SK-N-SH treated with all-trans-retinoic acid at 6 μM for 48 hours (cell line): Measurements from ENCODE around the gene C1orf198.
A peak's percentile ranks its signal among the peaks of the same experiment; 100 is the strongest.

ENCODE experiments used
- ATAC-seq: fragments of 200-7000 bp; cut with Tn5 transposase; 3 replicates; pipeline ENCODE4 v1.9.1; 2020; ENCODE audit warnings: mild to moderate bottlenecking, moderate library complexity
- ARNTL ChIP-seq: fragments of 450-650 bp; formaldehyde crosslinking; IDR thresholded peaks from 2 replicates; pipeline ENCODE4 v1.5.0; 2020; ENCODE audit warnings: low read depth, mild to moderate bottlenecking, moderate library complexity, borderline replicate concordance
- BACH2 ChIP-seq: fragments of 250-450 bp; sonication (Bioruptor Pico); IDR thresholded peaks from 2 replicates; pipeline ENCODE4 v1.9.0; 2021; ENCODE audit warnings: mild to moderate bottlenecking, borderline replicate concordance
- CSDC2 ChIP-seq: fragments of 250-450 bp; sonication (Bioruptor Pico); IDR thresholded peaks from 2 replicates; pipeline ENCODE4 v1.5.0; 2020; ENCODE audit warnings: mild to moderate bottlenecking, moderate library complexity
- ESRRG ChIP-seq: fragments of 250-450 bp; sonication (Bioruptor Pico); IDR thresholded peaks from 2 replicates; pipeline ENCODE4 v1.6.1; 2021; ENCODE audit warnings: mild to moderate bottlenecking
- GLIS3 ChIP-seq: fragments of 250-450 bp; sonication (Bioruptor Pico); IDR thresholded peaks from 2 replicates; pipeline ENCODE4 v1.5.0; 2020; ENCODE audit warnings: mild to moderate bottlenecking, moderate library complexity
- ISL1 ChIP-seq: fragments of 250-450 bp; sonication (Bioruptor Pico); IDR thresholded peaks from 2 replicates; pipeline ENCODE4 v2.1.2; 2022; ENCODE audit warnings: mild to moderate bottlenecking, moderate library complexity
- OSR1 ChIP-seq: fragments of 250-450 bp; sonication (Bioruptor Pico); IDR thresholded peaks from 2 replicates; pipeline ENCODE4 v1.8.0; 2022; ENCODE audit warnings: moderate library complexity, mild to moderate bottlenecking, inconsistent platforms
- PPARA ChIP-seq: fragments of 250-450 bp; sonication (Bioruptor Pico); IDR thresholded peaks from 2 replicates; pipeline ENCODE4 v1.5.0; 2020; ENCODE audit warnings: mild to moderate bottlenecking, borderline replicate concordance
- RARB ChIP-seq: fragments of 250-450 bp; sonication (Bioruptor Pico); IDR thresholded peaks from 2 replicates; pipeline ENCODE4 v1.8.0; 2021; ENCODE audit warnings: mild to moderate bottlenecking, moderate library complexity
- SNAI2 ChIP-seq: fragments of 250-450 bp; sonication (Bioruptor Pico); IDR thresholded peaks from 2 replicates; pipeline ENCODE4 v1.5.0; 2020; ENCODE audit warnings: mild to moderate bottlenecking, moderate library complexity
- TCF4 ChIP-seq: fragments of 250-450 bp; sonication (Bioruptor Pico); IDR thresholded peaks from 2 replicates; pipeline ENCODE4 v1.8.0; 2021; ENCODE audit warnings: mild to moderate bottlenecking, moderate library complexity, borderline replicate concordance
- TOX ChIP-seq: fragments of 250-450 bp; sonication (Bioruptor Pico); IDR thresholded peaks from 2 replicates; pipeline ENCODE4 v1.8.0; 2021; ENCODE audit warnings: mild to moderate bottlenecking, moderate library complexity, borderline replicate concordance
- ZC3H10 ChIP-seq: fragments of 250-450 bp; sonication (Bioruptor Pico); IDR thresholded peaks from 2 replicates; pipeline ENCODE4 v1.5.1; 2021; ENCODE audit warnings: mild to moderate bottlenecking, moderate library complexity
- ZFP3 ChIP-seq: fragments of 250-450 bp; sonication (Bioruptor Pico); IDR thresholded peaks from 2 replicates; pipeline ENCODE4 v1.5.0; 2020; ENCODE audit warnings: mild to moderate bottlenecking, moderate library complexity
- ZFP30 ChIP-seq: fragments of 450-650 bp; formaldehyde crosslinking; IDR thresholded peaks from 2 replicates; pipeline ENCODE4 v1.5.0; 2022; ENCODE audit warnings: mild to moderate bottlenecking, moderate library complexity
- ZNF565 ChIP-seq: fragments of 450-650 bp; formaldehyde crosslinking; conservative IDR thresholded peaks from 2 replicates; pipeline ENCODE4 v1.5.0; 2020; ENCODE audit warnings: low read depth, mild to moderate bottlenecking, moderate library complexity
- ZNF70 ChIP-seq: fragments of 450-650 bp; formaldehyde crosslinking; IDR thresholded peaks from 2 replicates; pipeline ENCODE4 v1.5.0; 2020; ENCODE audit warnings: mild to moderate bottlenecking, moderate library complexity
- ZNF8 ChIP-seq: fragments of 450-650 bp; formaldehyde crosslinking; IDR thresholded peaks from 2 replicates; pipeline ENCODE4 v1.5.0; 2020; ENCODE audit warnings: mild to moderate bottlenecking, moderate library complexity
- TF ChIP-seq, protein P1 (sequence below): fragments of 250-450 bp; sonication (Bioruptor Pico); IDR thresholded peaks from 2 replicates; pipeline ENCODE4 v1.8.0; 2021; ENCODE audit warnings: low read depth, mild to moderate bottlenecking, moderate library complexity, borderline replicate concordance
- TF ChIP-seq, protein P2 (sequence below): fragments of 250-450 bp; sonication (Bioruptor Pico); IDR thresholded peaks from 2 replicates; pipeline ENCODE4 v1.5.0; 2020; ENCODE audit warnings: mild to moderate bottlenecking, moderate library complexity
- TF ChIP-seq, protein P3 (sequence below): fragments of 250-450 bp; sonication (Bioruptor Pico); IDR thresholded peaks from 2 replicates; pipeline ENCODE4 v1.5.1; 2020; ENCODE audit warnings: low read depth, mild to moderate bottlenecking, moderate library complexity

The C1orf198 gene, protein sequence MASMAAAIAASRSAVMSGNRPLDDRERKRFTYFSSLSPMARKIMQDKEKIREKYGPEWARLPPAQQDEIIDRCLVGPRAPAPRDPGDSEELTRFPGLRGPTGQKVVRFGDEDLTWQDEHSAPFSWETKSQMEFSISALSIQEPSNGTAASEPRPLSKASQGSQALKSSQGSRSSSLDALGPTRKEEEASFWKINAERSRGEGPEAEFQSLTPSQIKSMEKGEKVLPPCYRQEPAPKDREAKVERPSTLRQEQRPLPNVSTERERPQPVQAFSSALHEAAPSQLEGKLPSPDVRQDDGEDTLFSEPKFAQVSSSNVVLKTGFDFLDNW

DNA sequence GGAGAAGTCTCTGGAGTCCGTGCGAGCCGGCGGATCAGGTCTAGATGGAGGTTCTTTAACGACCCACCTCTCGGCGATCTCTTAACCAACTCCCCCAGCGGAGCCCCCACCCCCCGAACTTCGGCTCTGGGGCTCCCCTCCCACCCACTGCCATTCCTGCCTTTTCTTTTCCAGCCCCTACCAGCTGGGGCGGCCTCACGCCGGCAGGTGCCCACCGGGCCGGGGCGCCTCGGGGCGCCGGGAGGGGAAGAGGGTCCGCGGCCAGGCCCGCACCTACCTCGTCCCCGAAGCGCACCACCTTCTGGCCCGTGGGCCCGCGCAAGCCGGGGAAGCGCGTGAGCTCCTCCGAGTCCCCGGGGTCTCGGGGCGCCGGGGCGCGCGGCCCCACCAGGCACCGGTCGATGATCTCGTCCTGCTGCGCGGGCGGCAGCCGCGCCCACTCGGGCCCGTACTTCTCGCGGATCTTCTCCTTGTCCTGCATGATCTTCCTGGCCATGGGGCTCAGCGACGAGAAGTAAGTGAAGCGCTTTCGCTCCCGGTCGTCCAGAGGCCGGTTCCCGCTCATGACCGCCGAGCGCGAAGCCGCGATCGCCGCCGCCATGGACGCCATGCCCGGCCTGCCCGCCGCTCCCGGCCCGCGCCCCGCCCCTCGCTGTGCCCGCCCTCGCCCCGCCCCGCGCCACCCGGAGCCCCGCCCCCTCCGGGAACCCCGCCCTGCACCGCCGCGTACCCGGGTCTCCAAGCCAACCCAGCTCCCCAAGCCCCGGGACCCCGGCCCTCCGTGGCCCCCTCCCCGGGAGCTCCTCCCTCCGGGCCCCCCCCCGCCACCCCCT, at the start of gene C1orf198:
Gene C1orf198 (minus strand): TSS at position 619 of the 833 bp plus-strand sequence. CDS start 9 bp downstream, at position 610.
- peak; percentile 86 for ATAC-seq
- TF ChIP-seq SNAI2 (CRISPR knock-in tag) (no peak), TCF4 (CRISPR knock-in tag) (no peak), ESRRG (no peak)

DNA sequence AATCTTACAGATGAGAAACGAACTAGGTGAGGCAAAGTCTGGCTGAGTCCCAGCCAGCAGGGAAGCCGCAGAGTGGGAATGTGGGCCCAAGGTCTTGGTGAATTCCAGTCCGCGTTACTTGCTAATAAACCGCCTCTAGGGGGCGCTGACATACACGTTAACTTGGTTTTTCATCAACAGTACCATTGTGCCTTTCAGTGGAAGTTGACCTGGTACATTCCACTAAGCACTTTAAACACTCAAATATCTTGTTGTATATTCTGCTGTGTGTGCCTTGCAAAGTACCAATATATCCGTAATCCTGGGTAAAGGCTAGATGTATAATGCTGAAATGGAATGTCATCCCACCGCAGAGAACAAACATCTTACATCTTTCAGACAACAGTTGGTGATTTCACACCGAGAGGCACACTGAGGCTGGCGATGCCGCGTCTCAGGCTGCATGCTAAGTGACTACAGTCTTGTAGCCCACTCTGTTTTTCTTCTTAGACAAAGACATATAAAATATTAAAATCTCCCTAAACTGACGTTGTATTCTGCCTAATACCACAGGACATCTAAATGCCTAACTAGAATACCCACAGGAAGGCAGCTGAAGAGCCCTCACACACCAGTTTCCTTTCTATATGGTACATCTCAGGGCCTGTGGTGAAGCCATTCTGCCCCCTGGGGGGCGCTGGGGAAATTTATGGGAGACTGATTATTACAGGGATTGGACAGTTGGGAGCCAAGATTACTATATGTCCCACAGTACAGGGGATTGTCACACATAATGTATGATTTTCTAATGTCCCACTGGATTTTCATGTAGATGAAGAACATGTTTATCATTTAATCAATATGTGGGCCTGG, 49.2 kb upstream of the C1orf198 start:
- peak; percentile 94 for ATAC-seq
- TF ChIP-seq CSDC2 (CRISPR knock-in tag) (no peak), ZFP30 (CRISPR knock-in tag) (no peak), ZNF8 (CRISPR knock-in tag) (no peak), ESRRG (no peak), SNAI2 (CRISPR knock-in tag) (no peak)
- TF ChIP-seq, protein P1, sequence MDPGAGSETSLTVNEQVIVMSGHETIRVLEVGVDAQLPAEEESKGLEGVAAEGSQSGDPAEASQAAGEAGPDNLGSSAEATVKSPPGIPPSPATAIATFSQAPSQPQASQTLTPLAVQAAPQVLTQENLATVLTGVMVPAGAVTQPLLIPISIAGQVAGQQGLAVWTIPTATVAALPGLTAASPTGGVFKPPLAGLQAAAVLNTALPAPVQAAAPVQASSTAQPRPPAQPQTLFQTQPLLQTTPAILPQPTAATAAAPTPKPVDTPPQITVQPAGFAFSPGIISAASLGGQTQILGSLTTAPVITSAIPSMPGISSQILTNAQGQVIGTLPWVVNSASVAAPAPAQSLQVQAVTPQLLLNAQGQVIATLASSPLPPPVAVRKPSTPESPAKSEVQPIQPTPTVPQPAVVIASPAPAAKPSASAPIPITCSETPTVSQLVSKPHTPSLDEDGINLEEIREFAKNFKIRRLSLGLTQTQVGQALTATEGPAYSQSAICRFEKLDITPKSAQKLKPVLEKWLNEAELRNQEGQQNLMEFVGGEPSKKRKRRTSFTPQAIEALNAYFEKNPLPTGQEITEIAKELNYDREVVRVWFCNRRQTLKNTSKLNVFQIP (CRISPR knock-in tag), result no peak

DNA sequence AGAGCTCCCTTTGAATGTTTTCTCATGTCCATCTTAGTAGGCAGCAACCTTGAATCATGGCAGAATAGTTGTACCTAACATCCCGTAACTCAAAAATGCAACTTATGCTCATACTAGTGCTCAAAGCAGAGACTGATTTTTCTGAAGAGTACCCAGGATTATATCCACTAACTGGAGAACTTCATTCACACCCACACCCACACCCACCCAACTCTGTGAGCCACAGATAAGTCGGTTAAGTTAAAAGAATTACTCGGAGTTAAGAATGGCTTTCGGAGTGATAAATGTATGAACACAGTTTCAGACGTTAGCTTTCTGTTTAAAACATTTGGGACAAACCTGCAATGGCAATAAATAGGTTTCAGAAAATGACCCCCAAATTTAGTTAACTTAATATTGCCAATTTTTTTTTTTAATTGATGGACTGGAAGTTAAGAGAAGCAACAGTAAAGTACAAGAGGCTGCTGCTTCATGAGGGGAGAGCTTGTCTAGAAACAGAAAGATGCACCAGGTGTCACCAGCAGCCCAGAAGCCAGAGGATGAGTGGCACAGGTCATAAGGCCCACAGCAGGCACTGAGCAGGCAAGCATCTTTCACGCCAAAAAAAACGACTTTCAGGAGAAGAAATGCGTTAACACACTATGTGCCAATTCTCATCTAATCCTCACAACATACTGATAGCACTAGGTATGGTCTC, 48.4 kb upstream of the C1orf198 start:
- TF ChIP-seq ZFP3 (no peak), ISL1 (no peak), OSR1 (CRISPR knock-in tag) (no peak)
- ATAC-seq, result no peak

DNA sequence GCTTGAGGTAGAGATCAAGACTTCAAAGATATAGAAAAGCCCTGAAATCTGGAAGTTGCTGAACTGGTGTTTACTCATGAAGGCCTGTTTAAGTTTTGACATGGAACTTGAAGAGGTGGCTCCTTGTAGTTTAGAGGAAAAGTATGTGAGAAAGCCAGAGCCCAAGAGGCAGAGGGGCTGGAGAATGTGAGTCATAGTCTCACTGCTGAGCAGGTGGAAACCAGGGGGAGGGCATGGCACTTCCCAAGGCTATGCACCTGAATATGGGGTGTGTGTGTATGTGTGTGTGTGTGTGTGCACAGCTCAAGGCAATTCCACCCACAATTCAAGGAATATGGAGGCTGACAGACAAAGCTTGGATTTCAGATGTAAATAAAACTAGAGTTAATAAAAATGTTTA, 46.8 kb upstream of the C1orf198 start:
- ATAC-seq, result no peak
- no peak for TF ChIP-seq BACH2 (CRISPR knock-in tag)
- no peak for TF ChIP-seq ZNF8 (CRISPR knock-in tag)
- no peak for TF ChIP-seq TCF4 (CRISPR knock-in tag)
- no peak for TF ChIP-seq ISL1
- no peak for TF ChIP-seq ARNTL (CRISPR knock-in tag)
- TF ChIP-seq ZFP3, result no peak
- TF ChIP-seq OSR1 (CRISPR knock-in tag), result no peak
- TF ChIP-seq, protein P2, sequence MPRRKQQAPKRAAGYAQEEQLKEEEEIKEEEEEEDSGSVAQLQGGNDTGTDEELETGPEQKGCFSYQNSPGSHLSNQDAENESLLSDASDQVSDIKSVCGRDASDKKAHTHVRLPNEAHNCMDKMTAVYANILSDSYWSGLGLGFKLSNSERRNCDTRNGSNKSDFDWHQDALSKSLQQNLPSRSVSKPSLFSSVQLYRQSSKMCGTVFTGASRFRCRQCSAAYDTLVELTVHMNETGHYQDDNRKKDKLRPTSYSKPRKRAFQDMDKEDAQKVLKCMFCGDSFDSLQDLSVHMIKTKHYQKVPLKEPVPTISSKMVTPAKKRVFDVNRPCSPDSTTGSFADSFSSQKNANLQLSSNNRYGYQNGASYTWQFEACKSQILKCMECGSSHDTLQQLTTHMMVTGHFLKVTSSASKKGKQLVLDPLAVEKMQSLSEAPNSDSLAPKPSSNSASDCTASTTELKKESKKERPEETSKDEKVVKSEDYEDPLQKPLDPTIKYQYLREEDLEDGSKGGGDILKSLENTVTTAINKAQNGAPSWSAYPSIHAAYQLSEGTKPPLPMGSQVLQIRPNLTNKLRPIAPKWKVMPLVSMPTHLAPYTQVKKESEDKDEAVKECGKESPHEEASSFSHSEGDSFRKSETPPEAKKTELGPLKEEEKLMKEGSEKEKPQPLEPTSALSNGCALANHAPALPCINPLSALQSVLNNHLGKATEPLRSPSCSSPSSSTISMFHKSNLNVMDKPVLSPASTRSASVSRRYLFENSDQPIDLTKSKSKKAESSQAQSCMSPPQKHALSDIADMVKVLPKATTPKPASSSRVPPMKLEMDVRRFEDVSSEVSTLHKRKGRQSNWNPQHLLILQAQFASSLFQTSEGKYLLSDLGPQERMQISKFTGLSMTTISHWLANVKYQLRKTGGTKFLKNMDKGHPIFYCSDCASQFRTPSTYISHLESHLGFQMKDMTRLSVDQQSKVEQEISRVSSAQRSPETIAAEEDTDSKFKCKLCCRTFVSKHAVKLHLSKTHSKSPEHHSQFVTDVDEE (CRISPR knock-in tag), result no peak
- no peak for TF ChIP-seq GLIS3 (CRISPR knock-in tag)
- TF ChIP-seq, protein P3, sequence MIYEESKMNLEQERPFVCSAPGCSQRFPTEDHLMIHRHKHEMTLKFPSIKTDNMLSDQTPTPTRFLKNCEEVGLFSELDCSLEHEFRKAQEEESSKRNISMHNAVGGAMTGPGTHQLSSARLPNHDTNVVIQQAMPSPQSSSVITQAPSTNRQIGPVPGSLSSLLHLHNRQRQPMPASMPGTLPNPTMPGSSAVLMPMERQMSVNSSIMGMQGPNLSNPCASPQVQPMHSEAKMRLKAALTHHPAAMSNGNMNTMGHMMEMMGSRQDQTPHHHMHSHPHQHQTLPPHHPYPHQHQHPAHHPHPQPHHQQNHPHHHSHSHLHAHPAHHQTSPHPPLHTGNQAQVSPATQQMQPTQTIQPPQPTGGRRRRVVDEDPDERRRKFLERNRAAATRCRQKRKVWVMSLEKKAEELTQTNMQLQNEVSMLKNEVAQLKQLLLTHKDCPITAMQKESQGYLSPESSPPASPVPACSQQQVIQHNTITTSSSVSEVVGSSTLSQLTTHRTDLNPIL (CRISPR knock-in tag), result no peak
- TF ChIP-seq, protein P1 (CRISPR knock-in tag), result no peak
- TF ChIP-seq PPARA (CRISPR knock-in tag), result no peak
- no peak for TF ChIP-seq ZNF70 (CRISPR knock-in tag)
- TF ChIP-seq ESRRG, result no peak
- no peak for TF ChIP-seq ZC3H10
- TF ChIP-seq CSDC2 (CRISPR knock-in tag), result no peak
- TF ChIP-seq ZNF565 (CRISPR knock-in tag), result no peak
- no peak for TF ChIP-seq TOX
- no peak for TF ChIP-seq RARB
